GM19397 (cell line): ENCODE results near the gene GP1BB.

Experiments
- ATAC-seq: cut with Tn5 transposase; IDR thresholded peaks from one replicate; pipeline ENCODE4 v1.9.1; 2021; ENCODE audit warnings: mild to moderate bottlenecking, moderate library complexity; ENCODE audit not compliant: unreplicated experiment

Gene GP1BB

DNA sequence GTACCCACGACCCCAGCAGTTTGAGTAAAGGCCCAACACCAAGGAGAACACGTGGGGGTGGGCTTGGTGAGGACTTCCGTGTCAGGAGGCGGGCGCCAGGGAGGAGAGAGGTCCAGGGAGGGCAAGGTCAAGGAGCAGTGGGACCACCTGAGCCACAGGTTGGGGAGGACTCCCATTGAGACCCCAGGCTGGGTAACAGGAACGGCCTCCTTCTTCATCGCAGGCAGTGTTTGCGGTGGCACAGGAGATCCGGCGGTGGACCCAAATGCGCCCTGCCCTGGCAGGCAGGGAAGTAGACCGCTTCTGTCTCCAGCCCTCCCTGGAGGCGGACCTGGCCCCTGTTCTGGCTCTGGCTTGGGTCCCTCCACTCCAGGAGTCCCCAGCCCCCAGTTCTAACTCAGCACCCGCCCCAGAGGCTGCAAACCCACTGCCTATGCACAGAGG, 31.4 kb downstream of the GP1BB start:
- ATAC-seq = no peak

DNA sequence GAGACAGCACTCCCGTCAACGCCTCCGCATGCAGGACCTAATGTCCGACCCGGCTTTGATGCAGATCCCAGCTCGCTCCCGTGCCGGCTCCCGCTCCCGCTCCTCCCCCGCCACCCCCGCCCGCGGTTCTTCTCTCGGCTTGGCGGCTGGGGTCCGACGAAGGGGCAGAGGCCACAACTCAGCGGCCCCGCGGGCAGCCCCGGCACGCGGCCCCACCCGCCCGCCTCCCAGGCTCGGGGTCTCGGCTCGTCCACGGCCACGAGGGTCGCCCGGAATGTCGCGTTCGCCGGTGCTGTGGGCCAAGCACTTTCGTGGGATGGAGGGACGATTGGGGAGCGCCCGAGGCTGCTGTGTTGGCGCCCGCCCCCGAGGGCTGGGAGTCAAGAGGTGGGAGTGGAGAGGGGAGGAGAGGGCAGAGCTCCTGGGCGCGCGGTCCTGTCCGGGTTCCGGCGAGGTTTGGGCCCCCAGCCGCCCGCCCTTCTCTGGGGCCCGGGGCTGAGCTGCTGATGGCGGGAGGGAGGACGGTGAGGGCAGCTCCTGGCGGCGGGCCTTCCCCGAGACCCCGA, 31.9 kb downstream of the GP1BB start:
- no peak for ATAC-seq

DNA sequence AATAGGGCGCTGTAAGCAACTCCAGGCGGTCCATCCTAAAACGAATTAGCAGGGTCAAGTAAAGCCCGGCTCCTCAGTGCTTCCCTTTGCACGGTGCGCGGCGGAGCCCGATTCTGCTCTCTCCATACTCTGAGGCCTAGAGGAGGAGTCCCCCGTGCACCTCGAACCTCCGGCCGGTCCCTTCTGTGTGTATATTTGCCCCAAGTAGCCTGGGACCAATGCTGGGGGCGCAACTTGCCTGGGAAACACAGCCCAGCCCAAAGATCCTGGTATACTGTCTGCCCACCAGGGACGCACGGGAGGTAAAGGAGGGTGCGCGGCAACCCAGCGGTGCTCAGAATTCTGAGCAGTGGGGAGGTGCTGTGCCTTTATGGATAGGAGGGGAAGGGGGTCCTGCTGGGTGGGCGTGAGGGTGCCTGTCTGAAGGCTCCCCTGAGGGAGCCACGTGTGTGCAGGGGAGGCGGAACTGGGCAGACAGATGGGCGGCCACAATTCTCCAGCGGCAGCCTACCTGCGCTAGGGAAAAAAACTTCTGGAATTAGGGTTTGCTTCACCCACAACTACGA, 32.5 kb downstream of the GP1BB start:
- no peak for ATAC-seq

DNA sequence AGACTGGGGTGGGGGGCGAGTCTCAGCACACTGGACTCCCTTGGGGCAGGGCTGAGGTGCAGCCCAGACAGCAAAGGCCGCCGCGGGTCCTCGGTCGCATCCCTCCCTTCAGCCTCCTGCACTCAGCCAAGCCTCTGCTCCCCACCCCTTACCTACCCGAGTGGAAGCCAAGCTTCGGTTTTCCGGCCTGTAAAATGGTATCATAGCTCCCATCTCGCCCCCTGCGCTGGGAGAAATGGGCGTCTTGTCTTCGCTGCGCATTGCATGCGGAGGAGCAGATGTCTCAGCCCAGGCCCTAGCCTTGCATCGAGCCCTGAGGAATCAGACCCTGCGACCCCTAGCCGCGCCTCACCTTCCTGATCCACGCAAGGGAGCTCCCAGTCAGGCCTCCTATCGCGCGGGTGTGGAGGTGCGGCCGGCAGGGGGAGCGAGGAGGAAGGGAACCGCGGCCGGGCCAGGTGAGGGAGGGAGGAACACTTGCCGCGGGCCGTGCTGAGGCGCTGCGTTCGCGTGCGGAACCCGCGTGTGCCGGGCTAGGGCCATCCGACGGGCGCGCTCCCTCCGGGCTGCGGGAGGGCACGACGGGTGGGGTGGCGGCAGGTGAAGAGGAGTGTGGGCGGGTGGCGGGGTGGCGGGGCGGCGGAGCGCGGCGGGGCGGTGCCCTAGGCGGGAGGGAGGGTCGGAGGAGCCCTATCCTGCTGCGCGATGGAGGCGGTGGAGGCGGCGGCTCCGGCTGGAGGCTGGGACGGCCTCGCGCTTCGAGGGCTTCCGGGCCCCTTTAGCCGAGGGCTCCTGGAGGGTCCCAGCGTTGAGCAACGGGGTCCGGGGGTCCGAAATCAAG, 33.2 kb downstream of the GP1BB start:
- ATAC-seq = no peak

DNA sequence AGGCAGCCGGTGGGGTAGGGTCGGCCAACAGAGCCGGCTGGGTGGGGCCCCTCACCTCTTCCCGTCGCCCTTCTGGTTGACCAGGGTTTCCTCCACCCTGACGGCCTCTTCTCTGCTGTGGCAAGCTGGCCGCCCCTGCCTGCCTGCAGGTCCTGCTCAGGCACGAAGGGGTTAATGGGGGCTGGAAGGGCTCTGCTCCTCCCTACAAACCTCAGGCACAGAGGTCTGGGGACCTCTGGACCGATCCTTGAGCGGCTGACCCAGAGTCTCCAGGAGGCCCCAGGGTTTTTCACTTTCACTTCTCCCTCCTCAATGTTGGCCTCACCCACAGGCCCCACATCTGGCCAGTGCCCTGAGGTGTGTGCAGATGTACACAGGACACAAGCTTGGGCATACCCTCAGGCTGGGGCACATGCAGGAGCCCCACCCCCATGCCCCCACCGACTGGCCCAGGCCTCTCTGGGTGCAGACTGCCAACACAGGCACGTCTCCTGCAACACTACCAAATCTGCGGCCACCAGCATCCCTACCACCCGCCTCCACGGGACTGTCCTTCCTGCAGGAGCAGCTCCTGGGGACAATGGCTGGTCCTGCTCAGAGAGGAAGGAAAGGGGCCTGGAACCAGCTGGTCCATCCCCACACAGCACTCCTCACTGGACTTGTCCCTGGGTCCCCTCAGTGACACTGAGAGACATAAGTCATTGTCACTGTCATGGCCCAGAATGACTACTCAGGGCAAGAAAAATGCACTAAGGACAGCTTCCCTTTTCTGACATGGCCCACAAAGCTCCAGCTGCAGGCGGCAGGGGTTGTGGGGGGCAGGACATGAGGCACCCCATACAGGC, 34.0 kb downstream of the GP1BB start:
- no peak for ATAC-seq

DNA sequence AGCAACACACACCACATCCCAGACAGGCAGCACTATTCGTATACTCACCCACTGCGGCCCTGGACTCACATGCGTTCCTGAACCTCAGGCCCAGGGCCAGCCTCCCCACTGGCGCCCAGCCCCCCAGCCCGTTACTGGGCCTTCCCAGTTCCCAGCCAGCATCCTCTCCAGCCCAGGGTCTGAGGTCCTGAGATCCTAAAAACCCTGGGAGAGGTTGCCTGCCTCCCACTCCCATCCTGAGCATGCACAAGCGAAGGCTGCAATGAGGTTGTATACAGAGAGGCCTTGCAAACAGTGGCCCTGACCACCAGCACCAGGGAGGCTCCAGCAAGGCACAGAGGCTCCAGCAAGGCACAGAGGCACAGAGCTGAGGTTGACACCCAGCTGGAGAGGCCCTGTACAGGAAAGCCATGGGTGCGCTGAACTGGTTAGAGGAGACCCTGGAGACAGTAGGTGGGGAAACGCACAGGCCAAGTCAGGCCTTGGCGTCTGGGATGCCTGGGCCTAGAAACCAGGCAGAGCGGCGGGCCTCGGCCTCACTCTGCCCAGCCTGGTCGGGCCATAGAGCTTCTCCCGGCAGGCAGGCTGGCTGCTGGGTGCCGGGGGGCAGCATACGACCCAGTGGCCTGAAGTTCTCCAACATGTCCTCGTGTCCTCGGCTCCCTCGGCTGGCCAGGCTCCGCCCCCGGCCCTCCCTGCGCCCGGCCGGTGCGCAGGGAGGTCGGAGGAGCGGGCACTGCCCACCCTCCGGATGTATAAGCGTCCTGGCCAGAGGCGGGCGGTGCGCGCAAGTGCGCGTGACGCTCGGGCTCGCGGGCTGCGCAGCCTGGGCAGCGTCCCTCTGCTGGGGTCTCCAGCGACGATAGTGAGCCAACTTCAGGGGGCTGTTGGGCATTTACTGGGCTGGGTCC, 34.9 kb downstream of the GP1BB start:
- no peak for ATAC-seq

DNA sequence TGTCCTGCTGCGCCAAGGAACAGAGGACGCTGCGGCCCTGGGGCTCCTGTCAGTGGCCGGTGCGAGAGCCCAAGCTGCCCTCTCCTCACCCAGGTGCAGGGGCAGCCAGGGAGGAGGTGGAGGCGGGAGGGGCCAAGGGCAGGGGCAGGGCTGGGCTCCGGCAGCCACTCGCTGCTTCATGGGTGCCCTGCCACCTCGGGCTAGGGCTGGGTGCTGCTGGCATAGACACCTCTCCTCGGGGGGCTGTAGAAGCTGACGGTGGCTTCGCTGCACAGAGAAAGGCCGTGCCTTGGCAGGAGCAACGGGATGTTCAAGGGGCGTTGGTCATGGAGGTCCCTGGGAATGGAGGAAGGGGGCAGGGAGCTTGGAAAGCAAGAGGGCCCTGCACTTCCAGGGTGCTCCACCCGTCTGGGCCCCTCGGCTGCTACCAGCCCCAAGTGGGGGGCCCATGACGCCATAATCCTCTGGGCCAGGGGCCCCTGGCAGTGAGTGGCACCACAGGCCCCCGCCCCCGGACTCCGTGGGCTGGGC, 35.6 kb downstream of the GP1BB start:
- ATAC-seq = no peak

DNA sequence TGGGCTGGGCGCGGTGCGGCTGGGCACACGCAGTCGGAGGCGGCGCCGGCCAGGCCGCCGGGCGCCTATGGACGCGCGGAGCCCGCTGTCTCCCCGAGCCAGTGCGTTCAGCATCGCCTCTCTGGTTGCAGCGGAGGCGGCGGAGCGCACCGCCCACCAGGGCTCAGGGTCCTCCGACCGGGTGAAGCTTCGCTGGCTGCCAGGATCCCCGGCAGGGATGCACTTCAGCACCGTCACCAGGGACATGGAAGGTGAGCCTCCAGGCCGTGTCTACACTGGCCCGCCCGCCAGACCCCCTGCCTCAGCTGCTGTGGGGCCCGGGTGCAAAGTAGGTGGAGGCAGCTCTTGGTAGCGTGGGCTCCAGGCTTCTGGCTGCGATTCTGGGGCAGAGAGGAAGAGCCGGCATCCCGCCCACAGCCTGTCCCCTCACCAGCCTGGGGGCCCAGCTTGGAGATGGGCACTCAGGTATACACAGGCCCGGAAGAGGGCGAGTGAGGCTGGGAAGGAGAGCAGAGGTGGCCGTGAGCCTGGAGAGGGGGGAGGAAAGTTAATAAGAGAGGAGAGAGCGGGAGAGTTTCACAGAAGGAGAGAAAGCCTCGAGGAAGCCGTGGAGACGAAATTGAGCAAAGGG, 36.2 kb downstream of the GP1BB start:
- ATAC-seq = no peak

DNA sequence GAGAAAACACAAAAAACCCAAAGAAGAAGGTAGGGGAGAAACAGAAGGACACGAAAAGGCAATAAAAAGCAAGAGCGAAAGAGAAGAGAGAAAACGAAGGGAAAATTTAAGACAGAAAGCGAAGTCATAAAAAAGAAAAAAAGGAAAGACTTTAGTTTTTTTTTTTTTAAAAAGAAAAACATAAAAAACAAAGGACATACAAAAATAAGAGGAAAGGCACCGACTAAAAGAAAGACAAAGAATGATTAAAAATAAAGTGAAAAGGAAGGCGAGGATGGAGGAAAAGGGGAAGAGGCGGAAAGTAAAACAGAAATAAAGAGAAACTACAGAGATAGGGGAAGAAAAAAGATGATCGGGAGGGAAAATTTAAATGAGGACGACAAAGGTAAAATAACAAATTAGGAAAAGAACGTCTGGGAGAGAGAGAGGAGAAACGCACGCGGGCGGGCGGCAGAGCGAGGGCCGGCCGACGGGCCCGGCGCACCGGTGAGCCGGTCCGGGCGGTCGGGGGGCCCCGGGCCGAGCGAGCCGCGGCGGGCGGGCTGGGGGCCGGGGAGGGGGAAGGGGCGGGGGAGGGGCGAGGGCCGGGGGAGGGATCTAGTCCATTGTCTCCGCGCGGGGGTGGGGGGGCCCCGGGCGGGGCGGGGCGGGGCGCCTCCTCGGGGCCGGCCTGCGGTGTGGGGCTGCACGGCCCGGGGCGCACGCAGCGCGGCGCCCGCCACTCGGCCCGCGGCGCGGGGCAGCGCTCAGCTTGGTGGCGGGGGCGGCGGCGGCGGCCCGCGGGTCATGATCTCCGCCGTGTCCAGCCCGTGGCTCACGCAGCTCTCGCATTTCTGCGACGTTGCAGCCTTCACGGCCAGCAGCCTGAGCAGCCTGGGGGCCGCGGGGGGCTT, 37.0 kb downstream of the GP1BB start, which contains the start of gene TBX1:
TSS of gene TBX1 (plus strand) at position 721 of the 893 bp plus-strand sequence. CDS start at position 787, 66 bp downstream.
- no peak for ATAC-seq

DNA sequence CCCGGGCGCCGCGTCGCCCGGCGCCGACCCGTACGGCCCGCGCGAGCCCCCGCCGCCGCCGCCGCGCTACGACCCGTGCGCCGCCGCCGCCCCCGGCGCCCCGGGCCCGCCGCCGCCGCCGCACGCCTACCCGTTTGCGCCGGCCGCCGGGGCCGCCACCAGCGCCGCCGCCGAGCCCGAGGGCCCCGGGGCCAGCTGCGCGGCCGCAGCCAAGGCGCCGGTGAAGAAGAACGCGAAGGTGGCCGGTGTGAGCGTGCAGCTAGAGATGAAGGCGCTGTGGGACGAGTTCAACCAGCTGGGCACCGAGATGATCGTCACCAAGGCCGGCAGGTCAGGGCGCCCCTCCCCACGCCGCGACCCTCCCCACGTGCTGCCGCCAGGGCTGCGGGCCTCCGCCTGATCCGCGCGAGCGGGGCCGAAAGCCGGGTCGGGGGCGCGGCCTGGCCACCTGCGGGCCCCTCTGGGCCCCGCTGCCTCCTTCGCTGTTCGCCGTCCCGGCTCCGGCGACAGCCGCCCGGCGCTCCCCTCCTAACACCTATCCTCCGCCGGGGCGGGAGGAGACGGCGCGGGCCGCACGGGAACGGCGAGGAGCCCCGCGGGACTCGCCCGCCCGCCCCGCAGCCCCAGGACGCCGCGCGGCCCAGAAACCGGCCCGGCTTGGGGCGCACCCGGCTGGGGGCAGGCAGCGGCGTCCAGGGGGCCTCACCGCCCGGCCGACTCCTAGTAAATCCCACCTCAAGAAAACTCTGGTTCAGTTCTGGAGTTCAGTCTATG, 37.8 kb downstream of the GP1BB start:
- no peak for ATAC-seq

DNA sequence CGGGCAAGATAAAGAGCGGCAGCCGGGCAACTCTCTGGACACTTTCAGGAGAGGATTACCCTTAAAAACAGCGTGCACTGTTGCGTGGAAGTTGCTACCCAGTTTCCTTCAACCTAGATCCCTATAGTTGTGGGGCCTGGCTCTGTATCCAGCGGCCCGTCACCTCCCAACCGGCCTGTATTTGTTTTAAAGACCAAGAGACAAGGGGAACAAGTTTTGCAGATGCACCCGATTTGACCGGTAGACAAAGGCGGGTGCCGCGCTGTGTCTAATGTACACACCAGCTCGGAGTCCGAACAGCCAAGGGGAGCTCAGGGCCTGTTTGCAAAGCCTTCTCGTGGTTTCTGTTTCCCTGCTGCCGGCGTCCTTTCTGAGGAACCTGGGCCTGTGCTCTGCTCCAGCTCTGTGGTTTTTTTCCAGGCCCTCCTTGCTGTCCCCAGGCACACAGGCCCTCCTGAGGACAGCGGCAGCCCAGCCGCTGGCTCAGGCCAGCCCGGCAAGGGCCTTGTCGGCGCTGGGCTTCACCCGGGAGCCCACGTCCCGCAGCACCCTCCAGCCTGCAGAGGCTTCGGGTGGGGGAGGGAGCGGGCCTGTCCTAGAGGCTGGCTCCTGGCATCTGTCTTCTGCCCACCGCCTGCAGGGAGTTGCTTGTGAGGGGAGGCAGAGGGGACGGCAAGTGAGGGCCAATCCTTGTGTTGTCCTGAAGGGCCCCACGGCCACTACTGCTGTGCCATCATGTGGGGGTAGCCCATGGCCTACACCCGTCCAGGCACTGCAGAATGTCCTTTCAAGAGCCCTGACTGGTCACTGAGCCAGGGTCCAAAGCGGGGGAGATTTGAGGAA, 38.6 kb downstream of the GP1BB start:
- no peak for ATAC-seq

DNA sequence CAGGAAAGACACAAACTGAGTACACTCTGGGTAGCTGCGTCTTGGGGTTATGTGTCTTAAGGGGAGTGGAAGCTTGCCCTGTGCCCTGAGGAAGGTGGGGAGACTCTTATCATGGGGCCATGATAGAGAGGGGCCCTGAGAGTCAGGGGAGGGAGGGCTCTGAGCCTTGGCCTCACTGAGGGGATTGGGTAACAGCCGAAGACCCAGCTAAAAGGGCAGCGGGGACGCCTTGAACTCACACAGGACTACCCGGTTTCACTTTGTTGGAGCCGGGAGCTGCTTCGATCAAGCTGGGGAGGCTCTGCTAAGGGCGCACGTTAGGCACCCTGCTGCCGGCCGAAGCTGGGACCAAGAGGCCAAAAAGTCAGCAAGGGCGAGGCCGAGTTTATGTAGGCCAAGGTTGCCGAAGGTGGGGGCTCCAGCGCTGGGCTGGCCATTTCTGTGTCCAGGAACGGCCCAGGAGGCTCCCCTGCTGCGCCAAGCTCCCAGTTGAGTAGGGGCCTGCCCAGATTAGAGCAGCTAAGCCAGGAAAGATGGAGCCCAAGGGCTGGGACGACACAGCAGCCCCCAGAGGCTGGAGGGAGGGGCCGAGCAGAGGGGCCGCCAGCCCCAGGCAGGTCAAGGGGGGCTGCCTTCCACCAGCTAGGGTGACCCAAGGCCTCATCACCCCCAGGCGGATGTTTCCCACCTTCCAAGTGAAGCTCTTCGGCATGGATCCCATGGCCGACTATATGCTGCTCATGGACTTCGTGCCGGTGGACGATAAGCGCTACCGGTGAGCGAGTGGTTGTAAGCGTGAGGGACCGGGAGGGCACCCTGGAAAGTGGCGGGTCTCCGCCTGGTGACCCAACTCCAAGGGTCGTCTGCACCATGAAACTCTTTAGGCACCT, 39.5 kb downstream of the GP1BB start:
- ATAC-seq = no peak

DNA sequence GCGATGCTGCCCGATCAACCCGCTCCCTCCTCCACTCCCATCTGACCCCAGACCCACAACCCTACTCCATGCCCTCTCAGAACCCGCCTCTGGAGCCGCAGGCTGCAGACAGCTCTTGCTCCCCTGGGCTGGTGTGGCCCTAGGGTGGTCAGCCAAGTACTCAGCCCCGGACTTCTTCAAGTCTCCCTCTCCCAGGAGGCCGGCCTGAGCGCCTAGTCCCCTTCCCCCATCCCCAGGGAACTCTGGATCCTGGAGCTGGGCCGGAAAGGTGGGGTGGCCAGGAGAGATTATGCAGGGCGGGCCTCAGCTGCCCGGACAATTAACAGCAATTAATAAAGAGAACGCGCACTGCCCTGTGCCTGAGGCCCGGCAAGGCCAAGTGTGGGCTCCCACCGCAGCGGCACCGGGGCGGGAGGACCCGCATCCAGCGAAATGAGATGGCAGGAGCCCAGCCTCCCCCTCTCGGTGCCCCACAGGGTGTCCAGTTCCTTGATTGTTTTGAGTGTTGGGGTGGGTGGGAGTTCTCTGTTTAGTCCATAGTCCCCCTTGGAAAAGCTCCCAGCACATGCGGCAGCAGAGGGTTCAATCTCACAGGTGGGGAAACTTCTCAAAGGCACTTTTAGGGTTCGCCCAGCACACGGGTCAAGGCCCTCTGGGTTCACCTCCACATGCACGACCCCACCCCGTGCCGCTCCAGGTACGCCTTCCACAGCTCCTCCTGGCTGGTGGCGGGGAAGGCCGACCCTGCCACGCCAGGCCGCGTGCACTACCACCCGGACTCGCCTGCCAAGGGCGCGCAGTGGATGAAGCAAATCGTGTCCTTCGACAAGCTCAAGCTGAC, 40.3 kb downstream of the GP1BB start:
- no peak for ATAC-seq

DNA sequence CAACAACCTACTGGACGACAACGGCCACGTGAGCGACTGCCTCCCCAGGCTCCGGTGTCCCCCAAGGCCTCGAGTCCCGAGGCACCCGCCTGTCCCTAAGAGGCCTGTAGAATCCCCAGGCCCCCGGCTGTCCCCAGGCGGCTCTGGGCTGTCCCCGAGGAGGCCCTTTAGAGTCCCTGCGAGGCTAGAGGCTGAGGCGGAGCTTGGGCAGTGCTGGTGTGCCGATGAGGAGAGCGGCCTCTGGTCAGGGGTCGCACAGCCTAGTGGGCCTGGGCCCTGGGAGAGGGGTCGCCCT, 40.9 kb downstream of the GP1BB start:
- ATAC-seq = no peak
